ENCODE results near the gene POLR3H.

POLR3H gene

DNA sequence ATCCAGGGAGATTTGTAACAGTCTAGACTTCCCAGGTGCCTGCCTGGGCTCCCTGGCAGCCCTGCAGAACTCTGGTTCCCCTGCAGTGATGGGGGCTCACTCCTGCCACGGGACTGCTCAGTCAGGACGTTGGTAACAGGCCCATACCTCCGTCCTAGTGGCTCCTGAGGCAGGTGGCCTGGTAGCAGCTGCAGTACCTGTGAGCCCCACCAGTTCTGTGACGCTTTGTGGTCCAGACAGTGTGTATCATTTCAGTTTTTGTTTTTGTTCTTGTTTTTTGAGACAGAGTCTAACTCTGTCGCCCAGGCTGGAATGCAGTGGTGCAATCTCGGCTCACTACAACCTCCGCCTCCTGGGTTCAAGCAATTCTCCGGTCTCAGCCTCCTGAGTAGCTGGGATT is 27.8 kb downstream of the POLR3H start:
- no peak for DNase-seq (ENCODE audit: low spot score)

- no peak for DNase-seq (ENCODE audit: low spot score)
Observed at GRCh38 chr22:41513391-41513790, 30.9 kb downstream of the POLR3H start.

- peak; percentile 85 for DNase-seq (ENCODE audit: low spot score)
Observed at GRCh38 chr22:41512421-41513194, 31.7 kb downstream of the POLR3H start.

GRCh38 chr22:41511521-41511968 is 32.7 kb downstream of the POLR3H start:
- DNase-seq (ENCODE audit: low spot score), result no peak

DNA sequence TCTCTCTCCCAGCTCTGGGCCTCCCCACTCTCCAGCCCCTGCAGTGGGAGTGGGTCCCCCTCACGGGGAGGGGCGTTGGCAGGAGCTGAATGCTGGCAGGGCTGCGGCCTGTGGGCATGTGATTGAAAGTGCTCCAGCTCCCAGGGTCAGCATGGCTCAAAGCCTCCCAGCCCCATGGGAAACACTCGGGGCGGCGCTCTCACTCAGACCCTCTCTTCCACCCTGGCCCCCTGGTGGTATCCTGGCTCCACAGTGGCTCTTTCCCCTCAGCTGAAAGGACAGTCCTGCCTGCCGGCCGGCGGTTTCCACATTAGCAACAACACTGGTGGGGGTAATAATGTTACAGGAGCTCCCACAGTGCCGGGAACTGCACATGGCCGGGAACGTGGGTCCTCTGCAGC is 35.5 kb downstream of the POLR3H start:
- no peak for DNase-seq (ENCODE audit: low spot score)

DNA sequence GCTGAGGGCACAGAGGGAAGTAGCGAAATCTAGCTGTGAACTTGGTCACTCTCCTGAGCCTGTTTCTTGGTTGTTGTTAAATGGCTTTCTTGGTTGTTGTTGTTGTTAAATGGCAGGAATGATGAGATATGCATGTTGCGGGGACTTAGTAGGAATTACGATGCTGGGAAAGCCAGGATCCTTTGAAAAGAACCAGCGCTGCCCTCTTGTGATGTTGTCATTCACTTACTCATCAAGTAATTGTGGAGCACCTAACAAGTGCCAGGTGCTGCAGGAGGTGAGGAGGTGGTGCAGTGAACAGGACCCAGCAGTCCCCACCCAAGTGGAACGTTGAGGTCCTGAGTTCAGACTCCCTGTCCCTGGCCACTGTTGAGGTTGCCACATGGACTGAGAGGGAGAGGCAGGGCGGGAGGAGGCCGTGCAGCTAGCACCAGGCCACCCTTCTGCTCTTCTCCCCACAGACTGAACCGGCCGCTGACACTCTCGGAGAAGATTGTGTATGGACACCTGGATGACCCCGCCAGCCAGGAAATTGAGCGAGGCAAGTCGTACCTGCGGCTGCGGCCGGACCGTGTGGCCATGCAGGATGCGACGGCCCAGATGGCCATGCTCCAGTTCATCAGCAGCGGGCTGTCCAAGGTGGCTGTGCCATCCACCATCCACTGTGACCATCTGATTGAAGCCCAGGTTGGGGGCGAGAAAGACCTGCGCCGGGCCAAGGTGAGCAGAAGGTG is 36.8 kb downstream of the POLR3H start:
- DNase-seq (ENCODE audit: low spot score), result no peak

- peak; percentile 39 for DNase-seq (ENCODE audit: low spot score)
Observed at GRCh38 chr22:41505511-41506220, 38.6 kb downstream of the POLR3H start.

DNA sequence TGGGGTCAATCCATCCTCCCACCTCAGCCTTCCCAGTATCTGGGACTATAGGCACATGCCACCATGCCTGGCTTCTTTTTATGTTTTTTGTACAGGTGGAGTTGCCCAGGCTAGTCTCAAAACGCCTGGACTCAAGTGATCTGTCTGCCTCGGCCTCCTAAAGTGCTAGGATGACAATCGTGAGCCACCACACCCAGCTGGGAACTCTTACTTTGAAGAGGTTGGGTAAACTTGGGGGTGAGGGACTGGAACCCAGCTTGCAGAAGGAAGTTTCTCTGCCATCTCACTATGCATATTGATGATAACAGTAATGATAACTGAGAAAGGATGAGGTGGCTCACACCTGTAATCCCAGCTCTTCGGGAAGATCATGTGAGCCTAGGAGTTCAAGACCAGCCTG is 39.5 kb downstream of the POLR3H start:
- DNase-seq (ENCODE audit: low spot score), result peak; percentile 38

DNA sequence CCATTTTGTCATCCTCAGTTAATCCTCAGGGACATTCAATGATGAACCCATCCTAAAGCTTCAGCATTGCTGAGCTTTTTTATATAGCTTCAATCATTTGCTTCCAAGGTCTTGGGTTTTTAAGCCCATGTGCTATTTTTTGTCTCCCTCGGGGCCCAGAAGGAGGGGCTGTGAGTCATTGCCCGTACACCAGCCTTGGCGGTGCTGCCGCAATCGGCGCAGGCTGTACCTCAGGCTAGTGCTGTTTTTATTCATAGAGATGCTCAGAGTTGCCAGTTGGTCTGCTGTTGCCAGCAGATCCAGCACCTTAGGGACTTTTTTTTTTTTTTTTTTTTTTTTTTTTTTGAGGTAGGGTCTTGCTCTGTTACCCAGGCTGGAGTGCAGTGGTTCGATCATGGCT is 39.9 kb downstream of the POLR3H start:
- no peak for DNase-seq (ENCODE audit: low spot score)

DNA sequence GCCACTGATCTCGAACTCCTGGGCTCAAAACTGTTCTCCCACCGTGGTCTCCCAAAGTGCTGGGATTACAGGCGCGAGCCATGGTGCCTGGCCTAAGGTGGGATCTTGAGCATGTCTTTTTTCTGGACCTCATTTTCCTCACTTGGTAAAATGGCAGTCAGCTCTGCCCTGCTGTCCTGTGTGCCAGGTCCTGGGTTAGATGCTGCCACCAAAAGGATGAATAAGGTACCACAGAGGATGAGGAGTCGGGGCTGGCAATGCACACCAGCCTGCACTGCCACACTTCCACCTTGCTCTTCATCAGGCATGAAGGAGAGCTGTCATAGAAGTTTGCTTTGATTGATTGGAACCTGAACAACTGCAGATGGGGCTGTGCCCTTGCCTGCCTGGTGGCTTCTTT is 43.1 kb downstream of the POLR3H start:
- DNase-seq (ENCODE audit: low spot score), result peak; percentile 65

DNA sequence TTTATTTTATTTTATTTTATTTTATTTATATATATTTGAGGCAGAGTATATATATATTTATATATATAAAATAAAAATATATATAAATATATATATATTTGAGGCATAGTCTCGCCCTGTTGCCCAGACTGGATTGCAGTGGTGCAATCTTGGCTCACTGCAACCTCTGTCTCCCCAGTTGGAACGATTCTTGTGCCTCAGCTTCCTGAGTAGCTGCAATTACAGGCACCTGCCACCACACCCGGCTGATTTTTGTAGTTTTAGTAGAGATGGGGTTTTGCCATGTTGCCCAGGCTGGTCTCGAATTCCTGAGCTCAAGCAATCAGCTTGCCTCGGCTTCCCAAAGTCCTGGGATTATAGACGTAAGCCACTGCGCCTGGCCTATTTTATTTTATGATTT is 44.0 kb downstream of the POLR3H start:
- no peak for DNase-seq (ENCODE audit: low spot score)

- DNase-seq (ENCODE audit: low spot score), result no peak
Observed at GRCh38 chr22:41499624-41500280, 44.5 kb downstream of the POLR3H start.

- peak; percentile 64 for DNase-seq (ENCODE audit: low spot score)
Observed at GRCh38 chr22:41498303-41498835, 45.9 kb downstream of the POLR3H start.

DNA sequence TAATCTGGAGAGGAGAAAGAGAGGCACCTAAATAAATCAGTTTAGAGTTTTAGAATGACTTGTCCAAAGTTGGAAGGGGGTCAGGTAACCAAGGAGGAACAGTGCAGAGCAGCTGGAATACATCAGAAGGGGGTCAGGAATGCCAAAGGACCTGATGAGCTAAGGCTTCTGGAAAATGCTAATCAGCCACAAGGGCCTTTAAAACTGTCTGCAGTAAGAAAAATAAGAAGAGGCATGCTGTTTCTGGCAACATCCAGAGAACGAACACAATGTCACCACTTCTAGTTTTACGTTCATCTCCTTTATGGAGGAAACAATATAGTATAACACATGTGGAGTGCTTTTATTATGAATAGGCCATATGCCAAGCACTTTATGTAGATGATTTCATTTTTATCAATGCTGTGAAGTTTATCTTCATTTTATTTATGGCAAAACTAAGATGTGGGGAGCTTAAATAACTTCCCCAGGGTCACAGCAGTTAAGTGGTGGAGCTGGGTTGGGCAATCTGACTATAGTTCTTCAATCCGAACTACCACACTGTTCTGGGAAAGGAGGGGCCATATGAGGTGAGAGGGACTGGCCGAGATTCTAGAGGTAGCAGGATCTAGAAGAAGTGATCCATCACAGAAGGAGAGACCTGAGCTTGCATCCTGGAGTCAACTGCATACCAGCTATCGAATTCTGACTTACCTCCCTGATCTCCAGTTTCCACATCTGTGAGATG is 52.7 kb downstream of the POLR3H start:
- DNase-seq (ENCODE audit: low spot score), result no peak

GRCh38 chr22:41488596-41489385 is 55.5 kb downstream of the POLR3H start:
- DNase-seq (ENCODE audit: low spot score), result no peak

DNA sequence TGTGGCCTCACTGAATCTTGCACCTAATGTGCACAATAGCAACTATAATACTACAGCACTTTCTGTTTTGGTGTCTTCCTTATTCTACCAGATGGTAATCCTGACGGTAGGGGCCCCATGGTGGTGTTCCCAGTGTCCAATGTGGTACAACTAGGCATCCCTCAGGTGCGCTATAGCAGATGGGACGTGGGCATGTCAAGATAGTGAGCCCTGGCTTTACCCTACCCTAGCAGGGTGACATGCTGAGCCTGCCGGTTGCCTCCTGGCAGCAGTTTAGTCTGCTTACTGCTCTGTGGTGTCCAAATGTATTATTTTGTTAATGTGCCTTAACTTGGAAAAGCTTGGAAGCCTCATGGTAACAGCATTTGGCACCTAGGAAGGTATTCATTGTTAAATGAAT is 56.2 kb downstream of the POLR3H start:
- no peak for DNase-seq (ENCODE audit: low spot score)

- no peak for DNase-seq (ENCODE audit: low spot score)
Observed at GRCh38 chr22:41487037-41487935, 57.0 kb downstream of the POLR3H start.

DNA sequence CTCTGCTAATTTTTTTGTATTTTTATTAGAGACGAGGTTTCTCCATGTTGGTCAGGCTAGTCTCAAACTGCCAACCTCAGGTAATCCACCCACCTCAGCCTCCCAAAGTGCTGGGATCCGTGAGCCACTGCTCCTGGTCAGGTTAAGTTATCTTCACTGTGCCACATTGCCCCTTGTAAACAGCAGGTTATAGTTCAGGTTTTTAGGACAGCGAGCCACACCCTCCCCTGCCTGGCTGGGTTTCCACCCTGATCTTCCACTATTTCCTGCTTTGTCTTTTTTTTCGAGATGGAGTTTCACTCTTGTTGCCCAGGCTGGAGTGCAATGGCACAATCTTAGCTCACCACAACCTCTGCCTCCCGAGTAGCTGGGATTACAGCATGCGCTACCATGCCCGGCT is 59.2 kb downstream of the POLR3H start:
- no peak for DNase-seq (ENCODE audit: low spot score)

DNA sequence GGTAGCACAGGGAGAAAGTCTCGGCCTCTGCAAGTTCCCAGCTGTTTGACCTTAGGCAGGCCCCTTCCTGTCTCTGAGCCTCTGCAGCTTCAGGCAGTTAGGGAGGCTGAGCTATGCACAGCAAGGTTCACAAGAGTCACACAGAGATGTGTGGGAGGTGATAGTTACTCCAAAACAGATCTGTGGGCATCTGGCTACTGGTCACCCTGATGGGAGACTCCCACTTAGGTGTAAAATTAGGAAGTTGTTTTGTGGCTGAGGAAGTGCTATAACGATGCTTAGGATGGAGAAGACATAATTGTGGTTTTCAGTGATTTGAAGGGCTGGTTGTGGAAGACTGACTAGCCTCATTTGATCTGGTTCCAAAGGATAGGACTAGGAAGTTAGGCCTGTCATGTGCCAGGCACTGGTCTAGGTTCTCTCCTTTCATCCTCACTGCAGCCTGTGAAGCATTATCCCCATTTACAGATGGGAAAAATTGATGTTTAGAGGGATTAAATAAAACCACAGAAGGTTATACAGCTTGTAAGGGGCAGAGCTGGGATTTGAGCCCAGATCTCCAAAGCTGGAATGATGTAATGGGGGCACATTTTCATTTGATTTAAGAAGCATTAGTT is 61.8 kb downstream of the POLR3H start:
- DNase-seq (ENCODE audit: low spot score), result no peak
